Measurements from ENCODE around the gene SPOCK2.

SPOCK2 gene

GRCh38 chr10:72011976-72012512 is 76.3 kb downstream of the SPOCK2 start:
- DNase-seq (ENCODE audit: low read depth in 2 of 2), result no peak

GRCh38 chr10:72011468-72011867 is 76.9 kb downstream of the SPOCK2 start:
- DNase-seq (ENCODE audit: low read depth in 2 of 2), result no peak

GRCh38 chr10:72011016-72011415 is 77.3 kb downstream of the SPOCK2 start:
- no peak for DNase-seq (ENCODE audit: low read depth in 2 of 2)

- DNase-seq (ENCODE audit: low read depth in 2 of 2), result no peak
Observed at GRCh38 chr10:72010234-72010973, 77.9 kb downstream of the SPOCK2 start.

GRCh38 chr10:72009425-72010081 is 78.8 kb downstream of the SPOCK2 start:
- DNase-seq (ENCODE audit: low read depth in 2 of 2), result no peak

GRCh38 chr10:72009051-72009424 is 79.3 kb downstream of the SPOCK2 start:
- DNase-seq (ENCODE audit: low read depth in 2 of 2), result no peak
